PFSK-1 (cell line): ENCODE data around the gene GASK1A.

Experiments
- FOXP2 ChIP-seq: optimal IDR thresholded peaks from 2 replicates; pipeline ENCODE3; 2011; ENCODE audit warnings: borderline replicate concordance, control low read depth, inconsistent platforms; ENCODE audit not compliant: insufficient read depth; ENCODE audit errors: extremely low read length, extremely low read depth
- POLR2AphosphoS5 ChIP-seq: IDR thresholded peaks from 2 replicates; pipeline ENCODE4 v1.6.1; 2012; ENCODE audit warnings: low read depth, mild to moderate bottlenecking, control low read depth, low read length, moderate library complexity
- SIN3A ChIP-seq: IDR thresholded peaks from 2 replicates; pipeline ENCODE4 v1.6.1; 2012; ENCODE audit warnings: mild to moderate bottlenecking, low read length, moderate library complexity, borderline replicate concordance; ENCODE audit not compliant: insufficient read depth
- TAF1 ChIP-seq: IDR thresholded peaks from 2 replicates; pipeline ENCODE4 v1.6.1; 2012; ENCODE audit warnings: low read length, control low read depth, borderline replicate concordance; ENCODE audit not compliant: insufficient read depth
- TF ChIP-seq, protein P1 (sequence below), 2 experiments: IDR thresholded peaks; 2 replicates each; pipeline versions ENCODE4 v1.6.1 to v1.8.0; 2011 to 2012; ENCODE audit warnings: low read depth in 2 of 2, low read length in 2 of 2, control low read depth in 1 of 2, inconsistent platforms in 1 of 2, mild to moderate bottlenecking in 1 of 2, moderate library complexity in 1 of 2; ENCODE audit not compliant: insufficient read depth in 1 of 2

DNA sequence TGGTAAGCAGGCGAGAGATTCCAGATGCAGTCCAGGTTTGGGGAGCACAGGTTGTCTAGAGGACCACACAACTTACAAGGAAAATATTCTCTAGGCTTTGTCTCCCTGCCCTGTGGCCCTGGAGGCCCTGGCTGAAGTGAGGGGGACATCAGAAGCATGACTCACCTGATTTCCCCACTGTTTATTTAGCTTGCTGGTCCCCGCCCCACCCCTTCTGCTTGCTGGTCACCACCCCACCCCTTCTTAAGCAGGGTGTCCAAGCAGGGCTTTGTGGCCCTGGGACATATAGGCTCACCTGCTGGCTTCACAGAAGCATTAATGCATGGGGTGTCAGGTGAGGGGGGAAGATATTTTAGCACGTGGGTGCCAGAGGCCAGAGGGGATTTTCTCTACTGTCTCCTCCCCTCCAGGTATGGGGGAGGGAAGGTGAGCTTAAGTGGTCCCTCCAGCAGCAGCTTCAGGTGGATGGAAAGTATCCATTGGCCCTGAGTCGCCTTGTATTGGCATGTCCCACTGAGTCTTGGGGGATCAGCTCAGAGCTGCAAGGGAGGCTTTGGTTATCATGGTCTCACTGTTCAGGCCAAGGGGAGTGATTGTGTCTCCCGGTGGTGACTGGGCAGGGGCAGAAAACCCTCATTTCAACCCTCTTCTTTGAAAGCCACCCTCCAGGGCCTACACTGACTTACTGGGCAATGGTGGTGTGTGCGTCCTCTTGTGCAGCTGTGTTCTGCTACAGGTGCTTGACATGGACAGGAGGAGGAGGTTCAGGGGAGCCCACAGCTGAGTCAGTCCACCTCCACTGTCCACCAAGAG, 49.8 kb downstream of the GASK1A start:
- TF ChIP-seq, protein P1, sequence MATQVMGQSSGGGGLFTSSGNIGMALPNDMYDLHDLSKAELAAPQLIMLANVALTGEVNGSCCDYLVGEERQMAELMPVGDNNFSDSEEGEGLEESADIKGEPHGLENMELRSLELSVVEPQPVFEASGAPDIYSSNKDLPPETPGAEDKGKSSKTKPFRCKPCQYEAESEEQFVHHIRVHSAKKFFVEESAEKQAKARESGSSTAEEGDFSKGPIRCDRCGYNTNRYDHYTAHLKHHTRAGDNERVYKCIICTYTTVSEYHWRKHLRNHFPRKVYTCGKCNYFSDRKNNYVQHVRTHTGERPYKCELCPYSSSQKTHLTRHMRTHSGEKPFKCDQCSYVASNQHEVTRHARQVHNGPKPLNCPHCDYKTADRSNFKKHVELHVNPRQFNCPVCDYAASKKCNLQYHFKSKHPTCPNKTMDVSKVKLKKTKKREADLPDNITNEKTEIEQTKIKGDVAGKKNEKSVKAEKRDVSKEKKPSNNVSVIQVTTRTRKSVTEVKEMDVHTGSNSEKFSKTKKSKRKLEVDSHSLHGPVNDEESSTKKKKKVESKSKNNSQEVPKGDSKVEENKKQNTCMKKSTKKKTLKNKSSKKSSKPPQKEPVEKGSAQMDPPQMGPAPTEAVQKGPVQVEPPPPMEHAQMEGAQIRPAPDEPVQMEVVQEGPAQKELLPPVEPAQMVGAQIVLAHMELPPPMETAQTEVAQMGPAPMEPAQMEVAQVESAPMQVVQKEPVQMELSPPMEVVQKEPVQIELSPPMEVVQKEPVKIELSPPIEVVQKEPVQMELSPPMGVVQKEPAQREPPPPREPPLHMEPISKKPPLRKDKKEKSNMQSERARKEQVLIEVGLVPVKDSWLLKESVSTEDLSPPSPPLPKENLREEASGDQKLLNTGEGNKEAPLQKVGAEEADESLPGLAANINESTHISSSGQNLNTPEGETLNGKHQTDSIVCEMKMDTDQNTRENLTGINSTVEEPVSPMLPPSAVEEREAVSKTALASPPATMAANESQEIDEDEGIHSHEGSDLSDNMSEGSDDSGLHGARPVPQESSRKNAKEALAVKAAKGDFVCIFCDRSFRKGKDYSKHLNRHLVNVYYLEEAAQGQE (IDR thresholded peaks at IDR 0.05; ENCODE audit: insufficient read depth in 1 of 2, low read depth in 2 of 2, low read length in 2 of 2) = no peak
- no peak for TF ChIP-seq TAF1
- TF ChIP-seq SIN3A = no peak
- no peak for TF ChIP-seq POLR2AphosphoS5
- no peak for TF ChIP-seq FOXP2
